HEK293T (cell line): ENCODE measurements around the gene OXGR1.
"Not testable (repeated sequence)": the region's sequence is repeated elsewhere in the genome, so short reads cannot be mapped to it uniquely, and the experiment has no call there.

Source experiments
- CTCF ChIA-PET: fragments of 350-600 bp; formaldehyde crosslinking; extraction: SDS; loops from one replicate; lab custom pipeline; 2021; ENCODE audit warnings: antibody characterized with exemption, inconsistent platforms; lab: Yijun Ruan, JAX
- POLR2A ChIA-PET: fragments of 350-600 bp; formaldehyde crosslinking; extraction: SDS; loops from one replicate; lab custom pipeline; 2020; ENCODE audit warnings: antibody characterized with exemption, inconsistent platforms; lab: Yijun Ruan, JAX
- DNase-seq: peaks from one replicate; pipeline ENCODE4 v3.0.0; 2012; ENCODE audit warnings: mixed read lengths; ENCODE audit errors: extremely low spot score
- ARNT ChIP-seq: fragments of 450-650 bp; IDR thresholded peaks from 2 replicates; pipeline ENCODE4 v1.6.1; 2017; ENCODE audit warnings: mild to moderate bottlenecking
- BHLHE40 ChIP-seq: fragments of 450-650 bp; IDR thresholded peaks from 2 replicates; pipeline ENCODE4 v1.6.1; 2016; ENCODE audit warnings: mild to moderate bottlenecking, moderate library complexity, borderline replicate concordance
- CTBP1 ChIP-seq: fragments of 450-650 bp; IDR thresholded peaks from 2 replicates; pipeline ENCODE4 v1.6.1; 2016; ENCODE audit warnings: borderline replicate concordance
- ELF4 ChIP-seq: fragments of 450-650 bp; IDR thresholded peaks from 2 replicates; pipeline ENCODE4 v1.6.1; 2017; ENCODE audit warnings: antibody characterized with exemption
- FOXA1 ChIP-seq: fragments of 450-650 bp; IDR thresholded peaks from 2 replicates; pipeline ENCODE4 v1.6.1; 2016; ENCODE audit warnings: mild to moderate bottlenecking
- FOXK2 ChIP-seq: fragments of 450-650 bp; IDR thresholded peaks from 2 replicates; pipeline ENCODE4 v1.6.1; 2016; ENCODE audit warnings: mild to moderate bottlenecking
- FOXM1 ChIP-seq: fragments of 450-650 bp; IDR thresholded peaks from 2 replicates; pipeline ENCODE4 v1.6.1; 2017; ENCODE audit warnings: mild to moderate bottlenecking, borderline replicate concordance
- HDGF ChIP-seq: fragments of 450-650 bp; IDR thresholded peaks from 2 replicates; pipeline ENCODE4 v1.6.1; 2017; ENCODE audit warnings: antibody characterized with exemption, borderline replicate concordance
- L3MBTL2 ChIP-seq: fragments of 450-650 bp; conservative IDR thresholded peaks from 2 replicates; pipeline ENCODE4 v1.6.1; 2016; ENCODE audit warnings: mild to moderate bottlenecking
- LEF1 ChIP-seq: fragments of 450-650 bp; IDR thresholded peaks from 2 replicates; pipeline ENCODE4 v1.6.1; 2017; ENCODE audit warnings: mild to moderate bottlenecking, borderline replicate concordance
- NFRKB ChIP-seq: fragments of 450-650 bp; IDR thresholded peaks from 2 replicates; pipeline ENCODE4 v1.6.1; 2016; ENCODE audit warnings: mild to moderate bottlenecking, moderate library complexity
- PKNOX1 ChIP-seq: fragments of 450-650 bp; IDR thresholded peaks from 2 replicates; pipeline ENCODE4 v1.6.1; 2016
- SP1 ChIP-seq: fragments of 450-650 bp; IDR thresholded peaks from 2 replicates; pipeline ENCODE4 v1.6.1; 2017
- SUZ12 ChIP-seq: fragments of 450-650 bp; IDR thresholded peaks from 2 replicates; pipeline ENCODE4 v1.6.1; 2016; ENCODE audit warnings: mild to moderate bottlenecking
- TARDBP ChIP-seq: fragments of 450-650 bp; IDR thresholded peaks from 2 replicates; pipeline ENCODE4 v1.6.1; 2016
- ZNF384 ChIP-seq: fragments of 450-650 bp; IDR thresholded peaks from 2 replicates; pipeline ENCODE4 v1.6.1; 2016

Gene OXGR1

GRCh38 chr13:96991072-96991471 is 3.2 kb downstream of the OXGR1 start:
- TF ChIP-seq FOXK2: no peak
- no peak for TF ChIP-seq ARNT
- no peak for TF ChIP-seq HDGF
- no peak for TF ChIP-seq ELF4
- no peak for TF ChIP-seq L3MBTL2
- no peak for TF ChIP-seq FOXA1
- no peak for TF ChIP-seq LEF1
- no peak for TF ChIP-seq BHLHE40
- TF ChIP-seq PKNOX1: no peak
- TF ChIP-seq CTBP1: no peak
- no peak for TF ChIP-seq SP1
- no peak for TF ChIP-seq TARDBP
- no peak for TF ChIP-seq FOXM1
- no peak for TF ChIP-seq SUZ12
- no peak for TF ChIP-seq ZNF384
- TF ChIP-seq NFRKB: no peak
- DNase-seq: no peak
- ChIA-PET CTCF (no interaction called here), POLR2A (no interaction called here)

- CTCF ChIA-PET: no interaction called here
- no peak for DNase-seq
- POLR2A ChIA-PET: no interaction called here
- TF ChIP-seq ZNF384 (no peak), SUZ12 (no peak), L3MBTL2 (no peak)
Observed at GRCh38 chr13:96988441-96988840, 5.8 kb downstream of the OXGR1 start.

- TF ChIP-seq FOXM1 (no peak), FOXA1 (no peak), SP1 (no peak), HDGF (no peak)
- no peak for DNase-seq
- ChIA-PET POLR2A (no interaction called here), CTCF (interaction anchor here (1.9 kb wide), 1 partner anchor 8 kb away, joined by 8 read pairs; no protein-coding TSS in a partner anchor)
Observed at GRCh38 chr13:96984051-96984508, 10.2 kb downstream of the OXGR1 start.

GRCh38 chr13:96982672-96983071 is 11.6 kb downstream of the OXGR1 start:
- CTCF ChIA-PET: no interaction called here
- no peak for DNase-seq
- no peak for TF ChIP-seq FOXK2
- no peak for TF ChIP-seq ARNT
- TF ChIP-seq ELF4: no peak
- no peak for TF ChIP-seq FOXM1
- TF ChIP-seq NFRKB: no peak
- no peak for TF ChIP-seq SP1
- TF ChIP-seq FOXA1: no peak
- no peak for TF ChIP-seq HDGF
- no peak for TF ChIP-seq PKNOX1
- TF ChIP-seq CTBP1: no peak
- no peak for TF ChIP-seq ZNF384
- no peak for TF ChIP-seq TARDBP
- TF ChIP-seq SUZ12: no peak
- TF ChIP-seq L3MBTL2: no peak
- POLR2A ChIA-PET: interaction anchor here (0.6 kb wide), 1 partner anchor 1114 kb away, joined by 3 read pairs; no protein-coding TSS in a partner anchor

- POLR2A ChIA-PET, DNase-seq, CTCF ChIA-PET: not testable (repeated sequence)
Observed at GRCh38 chr13:96979861-96980260, 14.4 kb downstream of the OXGR1 start.

GRCh38 chr13:96968027-96968426 is 26.2 kb downstream of the OXGR1 start:
- no peak for TF ChIP-seq HDGF
- POLR2A ChIA-PET: no interaction called here

GRCh38 chr13:96967248-96967745 is 27.0 kb downstream of the OXGR1 start:
- ChIA-PET CTCF (interaction anchor here (0.6 to 1.3 kb wide), 8 partner anchors 9 to 1444 kb away, joined by 3 to 9 read pairs (median 4); no protein-coding TSS in a partner anchor), POLR2A (no interaction called here)
- peak; percentile 57 for DNase-seq
- TF ChIP-seq TARDBP (no peak), ZNF384 (peak; percentile 94)

More at GRCh38 chr13:96968027-96968426, 26.2 kb downstream of the OXGR1 start:
- CTCF ChIA-PET: interaction anchor here (0.6 to 1.3 kb wide), 4 partner anchors 8 to 1445 kb away, joined by 3 to 9 read pairs (median 3); no protein-coding TSS in a partner anchor
- no peak for DNase-seq

- ChIA-PET CTCF (interaction anchor here (0.7 to 1.3 kb wide), 5 partner anchors 9 to 947 kb away, joined by 3 to 9 read pairs (median 5); no protein-coding TSS in a partner anchor), POLR2A (no interaction called here)
Observed at GRCh38 chr13:96966415-96967102, 27.7 kb downstream of the OXGR1 start.

More at GRCh38 chr13:96966415-96967102, 27.7 kb downstream of the OXGR1 start:
- no peak for DNase-seq
- TF ChIP-seq HDGF (no peak), FOXK2 (no peak), L3MBTL2 (no peak), ZNF384 (no peak), SP1 (no peak), CTBP1 (no peak), BHLHE40 (no peak)
